Thoracic aorta (tissue), 2 donors: ENCODE results near the gene EVI5L. TPM values are rescaled to one million over a fixed set of nuclear protein-coding genes. Genes with fewer than 3 reads are reported as not detected.
"Not testable (repeated sequence)": the region's sequence is repeated elsewhere in the genome, so short reads cannot be mapped to it uniquely, and the experiment has no call there.

Source experiments
- ATAC-seq: fragments of 150-250 bp; one replicate; pipeline ENCODE4 v1.8.0; 2017; ENCODE audit warnings: low read depth; ENCODE audit not compliant: insufficient number of reproducible peaks, low FRiP score
- DNase-seq: peaks from one replicate; pipeline ENCODE4 v3.0.0-alpha.2; 2020; ENCODE audit warnings: low spot score
- H3K27ac ChIP-seq, 2 donors: fragments of 200-600 bp; sonication (generic); 1 replicate in 1 of 2; 2 replicates in 1 of 2; pipeline ENCODE4 v1.5.1; 2016; ENCODE audit warnings: mild to moderate bottlenecking in 2 of 2, moderate library complexity in 2 of 2
- H3K27me3 ChIP-seq: fragments of 200-600 bp; sonication (generic); replicated peaks from 2 replicates; pipeline ENCODE4 v1.6.0; 2016; ENCODE audit warnings: mild to moderate bottlenecking; ENCODE audit not compliant: insufficient read depth
- H3K36me3 ChIP-seq: fragments of 200-600 bp; sonication (generic); one replicate; pipeline ENCODE4 v1.5.1; 2016
- H3K4me1 ChIP-seq, 2 donors: fragments of 200-600 bp; sonication (generic); 1 replicate in 1 of 2; 2 replicates in 1 of 2; pipeline versions ENCODE4 v1.5.1 to v1.6.0; 2016; ENCODE audit warnings: low read depth in 2 of 2, mild to moderate bottlenecking in 1 of 2; ENCODE audit not compliant: control insufficient read depth in 1 of 2
- H3K4me3 ChIP-seq: fragments of 200-600 bp; sonication (generic); 2 replicates; pipeline ENCODE4 v1.5.1; 2016; ENCODE audit warnings: mild to moderate bottlenecking
- H3K9me3 ChIP-seq: fragments of 200-600 bp; sonication (generic); 2 replicates; pipeline ENCODE4 v1.5.1; 2016
- total RNA-seq, 2 donors: library from RNA; depleted of rRNA; stranded (reverse); fragments of >200 nt; gene quantifications; one replicate each; pipeline versions ENCODE4 v1.1.0 to v1.2.3, GENCODE V29; 2016
- TF ChIP-seq, protein P1 (sequence below): fragments of 200-600 bp; sonication (generic); IDR thresholded peaks from one replicate; pipeline ENCODE4 v1.5.1; 2019; ENCODE audit warnings: antibody characterized with exemption

EVI5L gene
- total RNA-seq, 2 donors from 2014 or later = 12.1 to 16.8 TPM

DNA sequence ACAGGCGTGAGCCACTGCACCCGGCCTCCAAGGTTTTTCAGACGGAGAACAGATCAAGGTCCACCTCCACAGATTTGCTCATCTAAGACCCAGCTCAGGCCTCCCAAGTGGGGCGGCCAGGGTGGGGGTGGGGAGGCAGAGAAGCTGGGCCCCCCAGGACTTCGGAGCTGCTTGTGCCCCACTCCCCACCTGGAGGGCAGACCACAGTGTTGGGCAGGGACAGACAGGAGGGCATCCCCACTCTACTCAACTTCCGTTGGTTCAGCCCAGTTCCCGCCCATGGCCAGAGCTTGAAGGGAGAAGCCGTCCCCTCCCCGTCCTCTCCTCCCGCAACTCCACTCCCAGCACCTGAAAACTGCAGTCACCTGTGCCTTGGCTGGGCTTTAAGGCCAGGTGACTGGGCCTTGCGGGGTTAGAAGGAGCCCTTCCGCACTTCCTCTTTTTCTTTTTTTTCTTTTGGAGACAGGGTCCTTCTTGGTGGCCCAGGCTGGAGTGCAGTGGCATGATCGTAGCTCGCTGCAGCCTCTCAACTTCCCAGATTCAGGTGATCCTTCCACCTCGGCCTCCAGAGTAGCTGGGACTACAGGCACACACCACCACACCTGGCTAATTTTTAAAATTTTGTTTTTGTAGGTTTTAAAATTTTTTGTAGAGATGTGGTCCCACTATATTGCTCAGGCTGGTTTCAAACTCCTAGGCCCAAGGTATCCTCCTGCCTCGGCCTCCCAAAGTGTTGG, 57.6 kb downstream of the EVI5L start:
- ATAC-seq = no peak
- Histone ChIP-seq H3K27ac (no peak overlapping the region), H3K36me3 (no peaks in the 10 kb centered on the region), H3K4me1 (peaks cover 4 to 6% of the 10 kb centered on the region in 2 donors), H3K4me3 (no peak overlapping the region), H3K27me3 (no peaks in the 10 kb centered on the region), H3K9me3 (no peaks in the 10 kb centered on the region)
- TF ChIP-seq, protein P1, sequence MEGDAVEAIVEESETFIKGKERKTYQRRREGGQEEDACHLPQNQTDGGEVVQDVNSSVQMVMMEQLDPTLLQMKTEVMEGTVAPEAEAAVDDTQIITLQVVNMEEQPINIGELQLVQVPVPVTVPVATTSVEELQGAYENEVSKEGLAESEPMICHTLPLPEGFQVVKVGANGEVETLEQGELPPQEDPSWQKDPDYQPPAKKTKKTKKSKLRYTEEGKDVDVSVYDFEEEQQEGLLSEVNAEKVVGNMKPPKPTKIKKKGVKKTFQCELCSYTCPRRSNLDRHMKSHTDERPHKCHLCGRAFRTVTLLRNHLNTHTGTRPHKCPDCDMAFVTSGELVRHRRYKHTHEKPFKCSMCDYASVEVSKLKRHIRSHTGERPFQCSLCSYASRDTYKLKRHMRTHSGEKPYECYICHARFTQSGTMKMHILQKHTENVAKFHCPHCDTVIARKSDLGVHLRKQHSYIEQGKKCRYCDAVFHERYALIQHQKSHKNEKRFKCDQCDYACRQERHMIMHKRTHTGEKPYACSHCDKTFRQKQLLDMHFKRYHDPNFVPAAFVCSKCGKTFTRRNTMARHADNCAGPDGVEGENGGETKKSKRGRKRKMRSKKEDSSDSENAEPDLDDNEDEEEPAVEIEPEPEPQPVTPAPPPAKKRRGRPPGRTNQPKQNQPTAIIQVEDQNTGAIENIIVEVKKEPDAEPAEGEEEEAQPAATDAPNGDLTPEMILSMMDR = no peak
- DNase-seq = no peak

DNA sequence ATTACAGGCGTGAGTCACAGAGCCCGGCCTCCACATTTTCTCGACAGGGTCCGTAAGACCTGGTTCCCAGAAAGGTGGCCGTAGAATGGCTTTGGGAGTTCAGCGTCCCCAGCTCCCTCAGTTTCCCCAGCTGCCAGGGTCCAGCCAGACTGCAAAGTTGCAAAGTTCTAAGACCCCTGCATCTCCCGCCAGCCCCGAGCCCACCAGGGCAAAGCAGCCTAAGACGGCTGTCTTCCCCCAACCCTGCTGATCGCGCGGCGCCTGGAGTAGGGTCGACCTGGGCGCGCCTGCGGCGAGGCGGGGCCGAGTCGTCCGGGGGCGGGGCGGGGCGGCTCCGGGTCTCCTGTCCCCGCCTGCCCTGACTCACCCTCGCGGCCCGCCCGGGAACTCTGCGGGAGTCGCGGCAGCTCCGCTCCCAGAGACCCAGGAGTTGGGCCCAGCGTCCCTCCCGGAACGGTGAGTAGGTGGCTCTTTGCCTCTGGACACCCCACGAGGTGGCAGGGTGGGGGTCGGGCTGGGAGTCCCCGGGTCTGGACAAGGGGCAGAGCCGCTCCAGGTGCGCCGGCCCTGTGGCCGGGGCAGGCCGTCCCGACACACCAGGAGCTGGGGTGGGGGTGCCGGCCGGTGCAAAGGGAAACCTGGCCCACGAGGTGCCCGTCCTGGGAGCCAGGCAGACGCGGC, 58.3 kb downstream of the EVI5L start, which contains the start of gene LRRC8E:
Gene LRRC8E (plus strand): TSS at position 366 of the 681 bp plus-strand sequence. CDS start 7,094 bp downstream, outside the sequence.
- DNase-seq = no peak
- Histone ChIP-seq H3K27me3 (no peaks in the 10 kb centered on the region), H3K36me3 (no peaks in the 10 kb centered on the region), H3K4me1 (peaks cover 4 to 6% of the 10 kb centered on the region in 2 donors), H3K4me3 (peak within 1 kb of the TSS; percentile 40), H3K9me3 (no peaks in the 10 kb centered on the region), H3K27ac (no peak within 1 kb of the TSS)
- TF ChIP-seq, protein P1 = no peak
- ATAC-seq = no peak

DNA sequence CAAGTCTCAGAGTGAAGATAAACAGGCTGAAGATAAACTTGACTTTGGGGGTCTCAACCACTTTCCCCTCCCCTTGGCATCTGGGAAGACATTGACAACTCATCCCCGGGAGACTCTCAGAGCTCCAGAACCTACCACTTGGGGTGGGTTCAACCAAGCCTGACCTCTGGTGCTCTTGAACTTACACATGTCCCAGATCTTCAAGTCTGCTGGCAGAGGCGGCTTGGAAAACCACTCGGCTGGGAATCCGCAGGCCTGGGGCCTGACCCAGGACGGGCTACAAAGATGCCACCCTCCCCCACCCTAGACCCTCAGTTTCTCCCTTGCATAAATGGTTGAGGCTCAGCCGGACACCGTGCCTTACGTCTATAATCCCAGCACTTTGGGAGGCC, 58.8 kb downstream of the EVI5L start:
- H3K27me3 ChIP-seq = no peaks in the 10 kb centered on the region
- H3K27ac ChIP-seq = no peak overlapping the region
- no peaks in the 10 kb centered on the region for H3K36me3 ChIP-seq
- TF ChIP-seq, protein P1 = no peak
- no peak for DNase-seq
- H3K4me3 ChIP-seq = no peak overlapping the region
- no peak for ATAC-seq
- peaks cover 4 to 6% of the 10 kb centered on the region in 2 donors for H3K4me1 ChIP-seq
- H3K9me3 ChIP-seq = no peaks in the 10 kb centered on the region

DNA sequence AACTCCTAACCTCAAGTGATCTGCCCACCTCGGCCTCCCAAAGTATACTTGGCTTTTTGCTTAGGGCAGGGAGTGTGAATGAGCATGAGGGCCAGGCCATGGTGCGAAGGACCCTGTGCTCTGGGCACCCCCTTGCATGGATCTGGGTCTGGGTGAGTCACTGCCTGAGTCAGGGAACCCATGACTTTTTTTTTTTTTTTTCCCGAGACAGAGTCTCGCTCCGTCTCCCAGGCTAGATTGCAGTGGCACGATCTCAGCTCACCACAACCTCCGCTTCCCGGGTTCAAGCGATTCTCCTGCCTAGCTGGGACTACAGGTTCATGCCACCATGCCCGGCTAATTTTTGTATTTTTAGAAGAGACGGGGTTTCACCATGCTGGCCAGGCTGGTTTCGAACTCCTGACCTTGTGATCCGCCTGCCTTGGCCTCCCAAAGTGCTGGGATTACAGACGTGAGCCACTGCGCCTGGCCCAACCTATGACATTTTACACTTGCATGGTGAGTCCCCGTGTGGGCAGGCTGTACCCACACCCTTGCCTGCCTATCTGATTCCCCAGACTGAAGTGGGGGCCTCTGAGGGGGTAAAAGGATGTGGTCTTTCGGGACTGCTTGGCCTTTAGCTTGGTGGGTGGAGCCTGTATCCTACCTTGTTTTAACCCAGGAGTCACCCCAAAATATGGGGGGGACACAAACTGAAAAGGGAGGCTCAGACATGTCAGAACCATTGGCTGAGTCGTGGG, 63.5 kb downstream of the EVI5L start:
- H3K36me3 ChIP-seq, H3K9me3 ChIP-seq, H3K4me1 ChIP-seq, H3K27me3 ChIP-seq, ATAC-seq, H3K27ac ChIP-seq, DNase-seq, H3K4me3 ChIP-seq: not testable (repeated sequence)

DNA sequence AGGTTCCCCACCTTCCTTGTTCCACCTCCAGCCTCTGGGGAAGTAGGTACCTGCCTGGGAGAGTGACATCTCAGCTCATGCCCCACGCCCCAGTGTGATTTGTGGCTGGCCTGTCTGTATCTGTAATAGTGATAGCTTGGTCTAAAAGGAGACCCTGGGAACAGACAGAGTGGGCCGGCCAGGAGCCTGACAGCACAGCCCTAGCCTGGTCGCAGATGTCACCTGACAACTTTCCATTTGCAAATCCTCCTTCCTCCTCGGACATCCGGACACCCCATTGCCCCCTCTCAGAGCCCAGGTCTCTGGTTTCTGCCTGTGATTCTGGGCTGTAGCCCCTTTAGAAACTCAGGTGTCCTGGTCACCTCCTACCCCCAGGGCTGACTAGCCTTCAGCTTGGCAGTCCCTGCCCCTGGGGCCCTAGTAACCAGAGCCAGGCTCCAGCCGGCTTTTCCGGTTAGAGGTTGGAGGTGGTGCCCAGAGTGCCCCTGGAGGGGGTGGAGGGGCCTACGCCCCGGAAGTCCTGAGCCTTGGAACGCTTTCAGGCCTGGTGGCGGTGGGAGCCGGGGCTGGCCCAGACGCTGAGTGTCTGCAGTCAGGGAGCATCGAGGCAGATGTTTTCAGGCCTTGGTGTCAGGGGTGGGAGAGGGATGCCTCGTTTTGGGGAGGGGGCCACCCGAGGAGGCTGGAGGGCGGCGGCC, 64.7 kb downstream of the EVI5L start:
- Histone ChIP-seq H3K36me3 (no peaks in the 10 kb centered on the region), H3K4me1 (no peaks in the 10 kb centered on the region), H3K9me3 (no peaks in the 10 kb centered on the region), H3K4me3 (no peak overlapping the region), H3K27ac (no peak overlapping the region), H3K27me3 (no peaks in the 10 kb centered on the region)
- ATAC-seq = no peak
- TF ChIP-seq, protein P1 = no peak
- DNase-seq = no peak
